Erythroblast (primary cell): Measurements from ENCODE around the gene ANKRD31.

Source experiments
- GATA1 ChIP-seq: IDR thresholded peaks from 2 replicates; pipeline ENCODE4 v1.6.1; 2011; ENCODE audit warnings: low read depth, mild to moderate bottlenecking, control low read depth, low read length, moderate library complexity
- POLR2A ChIP-seq: IDR thresholded peaks from 2 replicates; pipeline ENCODE4 v1.6.1; 2011; ENCODE audit warnings: mild to moderate bottlenecking, low read length

DNA sequence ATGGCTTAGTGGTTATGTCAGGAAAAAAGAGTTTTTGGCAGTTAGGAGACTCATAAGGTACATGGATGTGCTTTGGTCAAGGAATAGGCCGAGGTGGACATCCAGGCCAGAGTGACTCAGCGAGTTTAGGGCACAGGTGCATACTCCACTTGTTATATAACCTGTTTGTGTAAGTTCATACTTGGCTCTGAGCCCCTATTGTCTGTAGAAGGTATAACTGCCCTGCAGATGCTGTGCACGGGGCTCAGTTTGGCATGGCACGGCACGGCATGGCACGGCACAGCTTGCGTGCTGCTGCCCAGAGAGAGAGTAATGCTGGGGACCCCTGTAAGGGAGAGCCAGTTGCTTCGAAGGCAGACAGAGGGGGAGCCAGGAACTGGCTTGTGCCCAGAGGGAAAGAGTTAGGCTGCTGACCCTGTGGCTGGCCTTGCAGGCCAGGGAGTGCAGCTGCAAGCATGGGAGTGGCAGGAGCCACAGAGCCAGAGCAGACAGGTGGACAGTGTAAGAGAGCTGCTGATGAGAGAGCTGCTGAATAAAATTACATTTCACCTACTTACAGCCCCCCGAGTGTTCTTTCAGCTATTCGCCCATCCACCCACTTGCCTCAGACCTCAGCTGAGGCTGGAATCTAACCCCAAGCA is 216.5 kb downstream of the ANKRD31 start:
- TF ChIP-seq POLR2A (no peak), GATA1 (no peak)
